Measurements from ENCODE around the gene CTNNA3. TPM values are rescaled to one million over a fixed set of nuclear protein-coding genes. Genes with fewer than 3 reads are reported as not detected.

CTNNA3 gene
- total RNA-seq, 1 donor: not detected

DNA sequence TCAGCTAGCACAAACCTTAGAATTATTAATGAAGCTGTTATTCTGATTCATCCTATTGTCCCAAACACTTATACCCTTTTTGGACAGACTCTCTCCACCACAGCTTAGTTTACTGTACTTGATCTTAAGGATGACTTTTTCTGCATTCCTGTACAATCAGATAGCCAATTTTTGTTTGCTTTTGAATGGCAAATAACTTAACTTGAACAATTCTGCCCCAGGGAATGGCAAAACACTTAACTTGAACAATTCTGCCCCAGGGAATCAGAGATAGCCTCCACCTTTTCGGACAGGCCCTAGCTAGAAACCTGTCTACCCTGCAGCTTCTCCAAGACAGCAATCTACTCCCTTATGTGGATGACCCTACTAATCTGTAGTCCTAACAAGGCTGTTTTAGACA, 1438.2 kb downstream of the CTNNA3 start:
- Histone ChIP-seq H3K27ac (ENCODE audit: low read depth, low read length) (no peak overlapping the region), H3K4me1 (ENCODE audit: insufficient read depth, low read length) (no peaks in the 10 kb centered on the region), H3K27me3 (ENCODE audit: insufficient read depth, low read length) (no peaks in the 10 kb centered on the region), H4K20me1 (ENCODE audit: insufficient read depth, low read length) (no peaks in the 10 kb centered on the region), H3K79me2 (ENCODE audit: insufficient read depth, low read length) (no peaks in the 10 kb centered on the region), H3K36me3 (ENCODE audit: insufficient read depth, low read length) (no peaks in the 10 kb centered on the region), H2AFZ (ENCODE audit: low read length) (no peak overlapping the region), H3K9me3 (ENCODE audit: low read depth, low read length) (no peaks in the 10 kb centered on the region), H3K4me2 (ENCODE audit: insufficient read depth, low read length) (no peak overlapping the region), H3K4me3 (ENCODE audit: insufficient read depth, low read length) (no peak overlapping the region)
- DNase-seq (ENCODE audit: insufficient read length, low spot score, missing footprints): no peak
- TF ChIP-seq, protein P1, sequence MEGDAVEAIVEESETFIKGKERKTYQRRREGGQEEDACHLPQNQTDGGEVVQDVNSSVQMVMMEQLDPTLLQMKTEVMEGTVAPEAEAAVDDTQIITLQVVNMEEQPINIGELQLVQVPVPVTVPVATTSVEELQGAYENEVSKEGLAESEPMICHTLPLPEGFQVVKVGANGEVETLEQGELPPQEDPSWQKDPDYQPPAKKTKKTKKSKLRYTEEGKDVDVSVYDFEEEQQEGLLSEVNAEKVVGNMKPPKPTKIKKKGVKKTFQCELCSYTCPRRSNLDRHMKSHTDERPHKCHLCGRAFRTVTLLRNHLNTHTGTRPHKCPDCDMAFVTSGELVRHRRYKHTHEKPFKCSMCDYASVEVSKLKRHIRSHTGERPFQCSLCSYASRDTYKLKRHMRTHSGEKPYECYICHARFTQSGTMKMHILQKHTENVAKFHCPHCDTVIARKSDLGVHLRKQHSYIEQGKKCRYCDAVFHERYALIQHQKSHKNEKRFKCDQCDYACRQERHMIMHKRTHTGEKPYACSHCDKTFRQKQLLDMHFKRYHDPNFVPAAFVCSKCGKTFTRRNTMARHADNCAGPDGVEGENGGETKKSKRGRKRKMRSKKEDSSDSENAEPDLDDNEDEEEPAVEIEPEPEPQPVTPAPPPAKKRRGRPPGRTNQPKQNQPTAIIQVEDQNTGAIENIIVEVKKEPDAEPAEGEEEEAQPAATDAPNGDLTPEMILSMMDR (IDR thresholded peaks at IDR 0.05; ENCODE audit: extremely low read depth, low read depth, low read length): no peak

GRCh38 chr10:66252986-66253385, 1443.0 kb downstream of the CTNNA3 start:
- H4K20me1 ChIP-seq (ENCODE audit: insufficient read depth, low read length): no peaks in the 10 kb centered on the region
- H3K79me2 ChIP-seq (ENCODE audit: insufficient read depth, low read length): no peaks in the 10 kb centered on the region
- H2AFZ ChIP-seq (ENCODE audit: low read length): no peak overlapping the region
- TF ChIP-seq, protein P1 (IDR thresholded peaks at IDR 0.05; ENCODE audit: extremely low read depth, low read depth, low read length): no peak
- no peaks in the 10 kb centered on the region for H3K36me3 ChIP-seq (ENCODE audit: insufficient read depth, low read length)
- no peaks in the 10 kb centered on the region for H3K27me3 ChIP-seq (ENCODE audit: insufficient read depth, low read length)
- no peak overlapping the region for H3K4me2 ChIP-seq (ENCODE audit: insufficient read depth, low read length)
- H3K27ac ChIP-seq (ENCODE audit: low read depth, low read length): no peak overlapping the region
- H3K9me3 ChIP-seq (ENCODE audit: low read depth, low read length): no peaks in the 10 kb centered on the region
- DNase-seq (ENCODE audit: insufficient read length, low spot score, missing footprints): no peak
- H3K4me3 ChIP-seq (ENCODE audit: insufficient read depth, low read length): no peak overlapping the region
- H3K4me1 ChIP-seq (ENCODE audit: insufficient read depth, low read length): no peaks in the 10 kb centered on the region

DNA sequence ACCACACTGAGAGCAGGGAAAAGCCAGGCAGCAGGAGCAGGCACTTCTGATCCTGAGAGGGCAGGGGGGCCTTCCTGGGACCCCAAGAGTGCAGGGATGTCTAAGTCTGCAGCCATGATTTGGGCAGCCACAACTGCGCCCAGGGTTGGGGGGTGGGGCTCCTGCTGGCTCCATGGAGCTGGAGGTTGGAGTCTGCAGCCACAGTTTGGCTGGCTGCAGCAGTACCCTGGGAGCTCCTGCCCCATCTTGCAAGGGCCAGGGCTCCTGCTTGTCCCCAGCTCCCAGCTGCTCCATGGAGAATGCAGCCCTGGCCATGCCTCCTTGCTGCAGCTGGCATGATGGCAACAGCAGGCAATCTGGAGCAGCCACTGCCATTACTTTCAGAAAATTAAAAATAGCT, 1449.8 kb downstream of the CTNNA3 start:
- H3K4me3 ChIP-seq (ENCODE audit: insufficient read depth, low read length): no peak overlapping the region
- TF ChIP-seq, protein P1 (IDR thresholded peaks at IDR 0.05; ENCODE audit: extremely low read depth, low read depth, low read length): no peak
- H3K4me2 ChIP-seq (ENCODE audit: insufficient read depth, low read length): no peak overlapping the region
- DNase-seq (ENCODE audit: insufficient read length, low spot score, missing footprints): no peak
- H3K9me3 ChIP-seq (ENCODE audit: low read depth, low read length): no peaks in the 10 kb centered on the region
- no peaks in the 10 kb centered on the region for H3K36me3 ChIP-seq (ENCODE audit: insufficient read depth, low read length)
- no peaks in the 10 kb centered on the region for H3K79me2 ChIP-seq (ENCODE audit: insufficient read depth, low read length)
- no peaks in the 10 kb centered on the region for H4K20me1 ChIP-seq (ENCODE audit: insufficient read depth, low read length)
- H2AFZ ChIP-seq (ENCODE audit: low read length): no peak overlapping the region
- H3K4me1 ChIP-seq (ENCODE audit: insufficient read depth, low read length): no peaks in the 10 kb centered on the region
- no peaks in the 10 kb centered on the region for H3K27me3 ChIP-seq (ENCODE audit: insufficient read depth, low read length)
- no peak overlapping the region for H3K27ac ChIP-seq (ENCODE audit: low read depth, low read length)

DNA sequence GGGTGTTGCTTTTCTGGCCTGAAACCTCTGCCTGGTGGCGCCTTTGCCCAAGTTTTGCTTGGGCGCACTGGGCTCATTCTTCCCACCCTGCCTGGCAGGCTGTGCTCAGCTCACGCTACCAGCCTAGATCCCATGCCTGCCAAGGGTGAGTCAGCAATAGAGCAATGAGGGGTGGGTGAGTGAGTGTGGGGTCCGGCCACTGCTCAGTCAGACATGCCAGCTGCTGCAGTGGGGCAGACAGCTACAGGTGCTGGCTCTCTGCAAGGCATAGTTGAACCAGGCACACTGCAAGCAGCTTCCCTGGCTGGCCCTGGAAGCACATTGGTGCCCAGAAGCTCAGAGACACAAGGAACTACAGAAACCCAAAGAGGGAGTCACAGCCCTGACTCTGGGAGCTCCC, 1451.0 kb downstream of the CTNNA3 start:
- no peak overlapping the region for H3K27ac ChIP-seq (ENCODE audit: low read depth, low read length)
- no peaks in the 10 kb centered on the region for H4K20me1 ChIP-seq (ENCODE audit: insufficient read depth, low read length)
- TF ChIP-seq, protein P1 (IDR thresholded peaks at IDR 0.05; ENCODE audit: extremely low read depth, low read depth, low read length): no peak
- no peaks in the 10 kb centered on the region for H3K9me3 ChIP-seq (ENCODE audit: low read depth, low read length)
- no peak for DNase-seq (ENCODE audit: insufficient read length, low spot score, missing footprints)
- no peaks in the 10 kb centered on the region for H3K4me1 ChIP-seq (ENCODE audit: insufficient read depth, low read length)
- H2AFZ ChIP-seq (ENCODE audit: low read length): no peak overlapping the region
- H3K36me3 ChIP-seq (ENCODE audit: insufficient read depth, low read length): no peaks in the 10 kb centered on the region
- no peak overlapping the region for H3K4me2 ChIP-seq (ENCODE audit: insufficient read depth, low read length)
- no peak overlapping the region for H3K4me3 ChIP-seq (ENCODE audit: insufficient read depth, low read length)
- no peaks in the 10 kb centered on the region for H3K27me3 ChIP-seq (ENCODE audit: insufficient read depth, low read length)
- no peaks in the 10 kb centered on the region for H3K79me2 ChIP-seq (ENCODE audit: insufficient read depth, low read length)

Data from osteoblast (primary cell).